PC-9 (cell line): ENCODE results near the gene GATC. TPM values are rescaled to one million over a fixed set of nuclear protein-coding genes. Genes with fewer than 3 reads are reported as not detected.

Experiments
- BruUV-seq: library from RNA; stranded (reverse); fragments of 400-500 nt; replicated peaks from 2 replicates; lab custom pipeline; 2021; lab: Mats Ljungman, UMichigan
- CTCF ChIA-PET: fragments of 300-600 bp; sonication (Branson Sonifier 250); formaldehyde crosslinking; loops from one replicate; lab custom pipeline; 2022; ENCODE audit warnings: antibody characterized with exemption; lab: Charles Lee
- POLR2A ChIA-PET: fragments of 300-600 bp; sonication (Branson Sonifier 250); formaldehyde crosslinking; loops from one replicate; lab custom pipeline; 2022; ENCODE audit warnings: antibody characterized with exemption; ENCODE audit not compliant: unreplicated experiment; lab: Charles Lee
- DNase-seq, 2 experiments: peaks; one replicate each; pipeline versions ENCODE4 v3.0.0 to v3.0.0-alpha.2; 2015 to 2022; ENCODE audit warnings: mixed read lengths in 1 of 2
- H2AFZ ChIP-seq: fragments of 200-600 bp; sonication (generic); 2 replicates; pipeline ENCODE4 v1.8.1; 2017; ENCODE audit warnings: antibody characterized with exemption
- H3F3A ChIP-seq: fragments of 200-600 bp; sonication (generic); 2 replicates; pipeline ENCODE4 v1.8.1; 2017; ENCODE audit warnings: antibody characterized with exemption, mild to moderate bottlenecking, low read depth; ENCODE audit not compliant: insufficient read depth
- H3K27ac ChIP-seq: fragments of 200-600 bp; sonication (generic); 2 replicates; pipeline ENCODE4 v1.6.1; 2016; ENCODE audit warnings: mixed run types
- H3K27me3 ChIP-seq: fragments of 200-600 bp; sonication (generic); 2 replicates; pipeline ENCODE4 v1.6.1; 2016; ENCODE audit warnings: low read depth, mixed run types; ENCODE audit not compliant: insufficient read depth
- H3K36me3 ChIP-seq: fragments of 200-600 bp; sonication (generic); 2 replicates; pipeline ENCODE4 v1.6.1; 2016; ENCODE audit warnings: low read depth, mixed run types
- H3K4me1 ChIP-seq: fragments of 200-600 bp; sonication (generic); replicated peaks from 2 replicates; pipeline ENCODE4 v1.6.1; 2016; ENCODE audit warnings: mixed run types; ENCODE audit not compliant: insufficient read depth
- H3K4me2 ChIP-seq: fragments of 200-600 bp; sonication (generic); 2 replicates; pipeline ENCODE4 v1.6.1; 2017; ENCODE audit warnings: mixed run types
- H3K4me3 ChIP-seq: fragments of 200-600 bp; sonication (generic); 2 replicates; pipeline ENCODE4 v1.6.1; 2016; ENCODE audit warnings: mixed run types
- H3K79me2 ChIP-seq: fragments of 200-600 bp; sonication (generic); 2 replicates; pipeline ENCODE4 v1.6.1; 2017; ENCODE audit warnings: low read depth, mixed run types
- H3K9me2 ChIP-seq: fragments of 200-600 bp; sonication (generic); 2 replicates; pipeline ENCODE4 v1.8.1; 2017; ENCODE audit warnings: mild to moderate bottlenecking; ENCODE audit not compliant: insufficient read depth
- H3K9me3 ChIP-seq: fragments of 200-600 bp; sonication (generic); 2 replicates; pipeline ENCODE4 v1.8.1; 2016; ENCODE audit warnings: low read depth; ENCODE audit not compliant: insufficient read depth
- H4K20me1 ChIP-seq: fragments of 200-600 bp; sonication (generic); 2 replicates; pipeline ENCODE4 v1.8.1; 2017; ENCODE audit not compliant: insufficient read depth
- CTCF ChIP-seq: fragments of 200-600 bp; sonication (generic); conservative IDR thresholded peaks from 2 replicates; pipeline ENCODE4 v1.6.1; 2017; ENCODE audit warnings: mixed run types, antibody characterized with exemption, mild to moderate bottlenecking, moderate library complexity
- EZH2 ChIP-seq: fragments of 200-600 bp; sonication (generic); IDR thresholded peaks from 2 replicates; pipeline ENCODE4 v1.8.0; 2017; ENCODE audit warnings: antibody characterized with exemption, low read depth
- intact Hi-C: fragments of 100-400 bp; cut with micrococcal nuclease; formaldehyde crosslinking; loops from one replicate; pipeline ENCODE4 v1.10.0; 2022; ENCODE audit not compliant: unreplicated experiment
- total RNA-seq: library from RNA; stranded (reverse); gene quantifications from 2 replicates; pipeline ENCODE4 v1.2.3, GENCODE V29; 2021

Gene GATC
- total RNA-seq, 1 experiment from 2014 or later, result 24.3 TPM

- POLR2A ChIA-PET, result no interaction called here
- H2AFZ ChIP-seq, result no peak overlapping the region
- no peaks in the 10 kb centered on the region for H4K20me1 ChIP-seq
- no TSS peak for BruUV-seq
- no peak overlapping the region for H3K4me2 ChIP-seq
- H3K4me3 ChIP-seq, result no peak overlapping the region
- DNase-seq, result no peak
- no peaks in the 10 kb centered on the region for H3K27me3 ChIP-seq
- 0 out of 2 replicates have a peak, but pooled peaks cover 5% of the 10 kb centered on the region for H3K4me1 ChIP-seq
- no peaks in the 10 kb centered on the region for H3K36me3 ChIP-seq
- H3K79me2 ChIP-seq, result 0 out of 2 replicates have a peak, but pooled peaks cover 3% of the 10 kb centered on the region
- H3K9me2 ChIP-seq, result no peaks in the 10 kb centered on the region
- H3F3A ChIP-seq, result peaks cover 9% of the 10 kb centered on the region; the same call in 1 of the 2 replicates
- H3K9me3 ChIP-seq, result no peaks in the 10 kb centered on the region
- CTCF ChIA-PET, result no interaction called here
- TF ChIP-seq EZH2 (no peak), CTCF (no peak)
- no peak overlapping the region for H3K27ac ChIP-seq
- intact Hi-C loops, result no loop called here
Observed at GRCh38 chr12:120432772-120433525, 13.3 kb upstream of the GATC start.

- no TSS peak for BruUV-seq
- intact Hi-C loops, result loop anchor here (2.0 to 5.0 kb wide), 2 partner anchors 81 to 144 kb away; partner anchors contain the start of gene POP5
- Histone ChIP-seq H3K4me1 (peaks cover 12% of the 10 kb centered on the region), H3K9me3 (no peaks in the 10 kb centered on the region), H3K27ac (peak within 1 kb of the TSS; percentile 49), H3K9me2 (no peaks in the 10 kb centered on the region), H3K79me2 (peaks cover 46% of the 10 kb centered on the region), H3K36me3 (peaks cover 8% of the 10 kb centered on the region; the same call in 1 of the 2 replicates), H3K27me3 (no peaks in the 10 kb centered on the region), H4K20me1 (peaks cover 7% of the 10 kb centered on the region), H3K4me2 (peak within 1 kb of the TSS; percentile 97), H2AFZ (peak within 1 kb of the TSS; percentile 100), H3F3A (peaks cover 33% of the 10 kb centered on the region; the same call in 1 of the 2 replicates), H3K4me3 (peak within 1 kb of the TSS; percentile 67)
- TF ChIP-seq CTCF, result no peak
- no peak for TF ChIP-seq EZH2
- DNase-seq, result peak; percentile 96 to 97
- ChIA-PET POLR2A (interaction anchor here (0.7 kb wide), 2 partner anchors 58 to 671 kb away, joined by 3 to 4 read pairs; partner anchors contain the start of gene DYNLL1), CTCF (interaction anchor here (0.6 kb wide), 1 partner anchor 130 kb away, joined by 3 read pairs; no protein-coding TSS in a partner anchor)
Observed at GRCh38 chr12:120437735-120438494, 8.3 kb upstream of the GATC start, which contains the start of gene COX6A1. TSS of gene COX6A1 (plus strand) at chr12:120438113. CDS start at chr12:120438127, 14 bp downstream.
